Measurements from ENCODE around the gene POLD3.

DNA sequence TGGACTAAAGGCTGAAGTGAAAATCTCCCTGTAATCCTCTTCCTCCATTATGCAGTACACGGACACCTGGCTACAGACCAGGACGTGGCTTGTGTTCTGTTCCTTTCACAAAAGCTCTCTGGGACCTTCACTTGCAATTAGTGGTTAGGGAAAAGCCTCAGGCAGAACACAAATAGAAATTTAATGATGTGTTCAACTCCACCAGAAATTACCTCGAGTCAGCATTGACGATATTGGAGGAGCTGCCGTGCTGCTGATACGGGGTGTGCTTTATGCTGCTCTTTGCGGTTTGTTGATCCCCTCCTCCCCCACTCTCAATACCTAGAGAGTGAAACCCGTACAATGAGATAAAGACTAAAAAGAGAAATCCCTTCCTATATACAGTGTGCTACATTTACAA is 48.9 kb downstream of the POLD3 start:
- TF ChIP-seq, protein P1, sequence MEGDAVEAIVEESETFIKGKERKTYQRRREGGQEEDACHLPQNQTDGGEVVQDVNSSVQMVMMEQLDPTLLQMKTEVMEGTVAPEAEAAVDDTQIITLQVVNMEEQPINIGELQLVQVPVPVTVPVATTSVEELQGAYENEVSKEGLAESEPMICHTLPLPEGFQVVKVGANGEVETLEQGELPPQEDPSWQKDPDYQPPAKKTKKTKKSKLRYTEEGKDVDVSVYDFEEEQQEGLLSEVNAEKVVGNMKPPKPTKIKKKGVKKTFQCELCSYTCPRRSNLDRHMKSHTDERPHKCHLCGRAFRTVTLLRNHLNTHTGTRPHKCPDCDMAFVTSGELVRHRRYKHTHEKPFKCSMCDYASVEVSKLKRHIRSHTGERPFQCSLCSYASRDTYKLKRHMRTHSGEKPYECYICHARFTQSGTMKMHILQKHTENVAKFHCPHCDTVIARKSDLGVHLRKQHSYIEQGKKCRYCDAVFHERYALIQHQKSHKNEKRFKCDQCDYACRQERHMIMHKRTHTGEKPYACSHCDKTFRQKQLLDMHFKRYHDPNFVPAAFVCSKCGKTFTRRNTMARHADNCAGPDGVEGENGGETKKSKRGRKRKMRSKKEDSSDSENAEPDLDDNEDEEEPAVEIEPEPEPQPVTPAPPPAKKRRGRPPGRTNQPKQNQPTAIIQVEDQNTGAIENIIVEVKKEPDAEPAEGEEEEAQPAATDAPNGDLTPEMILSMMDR (IDR thresholded peaks at IDR 0.05; ENCODE audit: borderline replicate concordance, extremely low read depth, low read length, poor library complexity, severe bottlenecking) = no peak
- no peak for TF ChIP-seq EZH2 (IDR thresholded peaks at IDR 0.05; ENCODE audit: borderline replicate concordance, low read depth, low read length, severe bottlenecking)

All from DND-41 (cell line).